ENCODE measurements around the gene PIN4.

GRCh38 chrX:72142094-72142793, 39.3 kb upstream of the PIN4 start:
- TF ChIP-seq POLR2A (IDR thresholded peaks at IDR 0.05) (no peak), CTCF (IDR thresholded peaks at IDR 0.05) (no peak)
